Astrocyte (in vitro differentiated cells and primary cell): ENCODE measurements around the gene SGTA. TPM values are rescaled to one million over a fixed set of nuclear protein-coding genes. Genes with fewer than 3 reads are reported as not detected.

Experiments
- DNase-seq: peaks from one replicate; pipeline ENCODE4 v3.0.0-alpha.2; 2010; ENCODE audit warnings: low read depth
- FAIRE-seq: peaks from 2 replicates; lab custom pipeline; 2011; peaks lifted over from hg19 to GRCh38; lab: Jason Lieb, UNC
- H2AFZ ChIP-seq: 2 replicates; pipeline ENCODE4 v1.6.0; 2012; ENCODE audit warnings: low read depth, low read length, inconsistent platforms
- H3K27ac ChIP-seq: 2 replicates; pipeline ENCODE4 v1.5.1; 2011; ENCODE audit warnings: low read depth, low read length, inconsistent platforms
- H3K27me3 ChIP-seq: 2 replicates; pipeline ENCODE4 v1.6.0; 2011; ENCODE audit warnings: low read length, inconsistent platforms; ENCODE audit not compliant: insufficient read depth
- H3K36me3 ChIP-seq: 2 replicates; pipeline ENCODE4 v1.5.1; 2011; ENCODE audit warnings: low read length, inconsistent platforms; ENCODE audit not compliant: insufficient read depth
- H3K4me1 ChIP-seq: 2 replicates; pipeline ENCODE4 v1.5.1; 2011; ENCODE audit warnings: low read length, inconsistent platforms; ENCODE audit not compliant: insufficient read depth
- H3K4me2 ChIP-seq: 2 replicates; pipeline ENCODE4 v1.6.0; 2012; ENCODE audit warnings: low read length, inconsistent platforms
- H3K4me3 ChIP-seq: 2 replicates; pipeline ENCODE4 v1.5.1; 2011; ENCODE audit warnings: low read depth, mild to moderate bottlenecking, low read length, inconsistent platforms; ENCODE audit not compliant: insufficient read depth
- H3K79me2 ChIP-seq: 2 replicates; pipeline ENCODE4 v1.6.0; 2012; ENCODE audit warnings: mild to moderate bottlenecking, low read length, inconsistent platforms; ENCODE audit not compliant: insufficient read depth
- H3K9ac ChIP-seq: 2 replicates; pipeline ENCODE4 v1.6.0; 2012; ENCODE audit warnings: mild to moderate bottlenecking, low read length, inconsistent platforms
- H3K9me3 ChIP-seq: 2 replicates; pipeline ENCODE4 v1.5.1; 2012; ENCODE audit warnings: low read depth, mild to moderate bottlenecking, low read length, inconsistent platforms; ENCODE audit not compliant: insufficient read depth
- H4K20me1 ChIP-seq: 2 replicates; pipeline ENCODE4 v1.6.0; 2012; ENCODE audit warnings: low read length, inconsistent platforms; ENCODE audit not compliant: insufficient read depth
- H3K27ac Mint-ChIP-seq: one replicate; pipeline ENCODE4 v1.8.0; 2021; ENCODE audit warnings: mild to moderate bottlenecking, mixed read lengths; ENCODE audit not compliant: unreplicated experiment
- H3K27me3 Mint-ChIP-seq: one replicate; pipeline ENCODE4 v1.8.0; 2021; ENCODE audit warnings: low read depth, mixed read lengths; ENCODE audit not compliant: unreplicated experiment
- H3K36me3 Mint-ChIP-seq: one replicate; pipeline ENCODE4 v1.8.0; 2021; ENCODE audit warnings: low read depth, mixed read lengths; ENCODE audit not compliant: unreplicated experiment
- H3K4me1 Mint-ChIP-seq: one replicate; pipeline ENCODE4 v1.8.0; 2021; ENCODE audit warnings: low read depth, mixed read lengths; ENCODE audit not compliant: unreplicated experiment
- H3K4me3 Mint-ChIP-seq: one replicate; pipeline ENCODE4 v1.8.0; 2021; ENCODE audit warnings: mild to moderate bottlenecking, moderate library complexity, mixed read lengths; ENCODE audit not compliant: unreplicated experiment
- H3K9me3 Mint-ChIP-seq: one replicate; pipeline ENCODE4 v1.8.0; 2021; ENCODE audit warnings: mild to moderate bottlenecking, mixed read lengths; ENCODE audit not compliant: unreplicated experiment
- CTCF ChIP-seq: IDR thresholded peaks from 2 replicates; pipeline ENCODE4 v1.5.1; 2011; ENCODE audit warnings: low read depth, mild to moderate bottlenecking, inconsistent platforms, low read length, moderate library complexity; ENCODE audit not compliant: insufficient read depth
- EZH2 ChIP-seq: IDR thresholded peaks from 2 replicates; pipeline ENCODE4 v1.6.1; 2012; ENCODE audit warnings: mild to moderate bottlenecking, low read length, inconsistent platforms; ENCODE audit not compliant: insufficient read depth
- total RNA-seq: library from RNA; stranded (reverse); gene quantifications from 2 replicates; pipeline ENCODE4 v1.2.1, GENCODE V29; 2021

Gene SGTA
- total RNA-seq, 1 donor from 2014 or later = 76.1 TPM

- H3K4me3 Mint-ChIP-seq = no peak overlapping the region
- H3K27me3 Mint-ChIP-seq = no peaks in the 10 kb centered on the region
- no peaks in the 10 kb centered on the region for H3K4me1 Mint-ChIP-seq
- TF ChIP-seq EZH2 = no peak
- TF ChIP-seq CTCF = no peak
- peaks cover 13% of the 10 kb centered on the region for H3K36me3 ChIP-seq
- H3K9me3 ChIP-seq = no peaks in the 10 kb centered on the region
- H3K9ac ChIP-seq = no peak overlapping the region
- DNase-seq (no peak), FAIRE-seq (no peak)
- H3K27ac Mint-ChIP-seq = no peak overlapping the region
- no peaks in the 10 kb centered on the region for H3K9me3 Mint-ChIP-seq
- H3K4me3 ChIP-seq = no peak overlapping the region
- no peak overlapping the region for H3K27ac ChIP-seq
- no peaks in the 10 kb centered on the region for H3K27me3 ChIP-seq
- peaks cover 4% of the 10 kb centered on the region for H3K79me2 ChIP-seq
- peaks cover 12% of the 10 kb centered on the region for H3K36me3 Mint-ChIP-seq
- H3K4me1 ChIP-seq = no peaks in the 10 kb centered on the region
- peaks cover 3% of the 10 kb centered on the region for H4K20me1 ChIP-seq
- no peak overlapping the region for H2AFZ ChIP-seq
- H3K4me2 ChIP-seq = no peak overlapping the region
These were observed 15.1 kb upstream of the SGTA start for GRCh38 chr19:2798158-2798685.

DNA sequence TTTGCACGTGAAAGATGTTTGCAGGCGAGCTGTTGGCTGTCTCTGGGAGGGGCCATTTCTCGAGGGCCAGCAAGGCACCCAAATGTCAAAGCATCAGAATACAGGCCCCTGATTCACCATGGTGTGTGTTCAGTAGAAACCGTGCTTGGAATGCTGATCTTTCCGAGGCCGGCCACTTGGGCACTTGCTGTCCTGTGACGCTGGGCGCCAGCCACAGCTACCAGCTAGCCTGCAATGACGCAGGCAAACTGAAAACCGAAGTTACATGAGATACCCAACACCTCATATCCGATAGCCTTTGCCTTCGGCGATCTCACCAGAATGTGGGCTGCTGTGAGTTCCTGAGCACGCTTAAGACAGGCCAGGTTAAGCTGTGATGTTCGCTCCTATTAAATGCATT, 14.2 kb upstream of the SGTA start:
- Mint-ChIP-seq H3K36me3 (peaks cover 8% of the 10 kb centered on the region), H3K27ac (no peak overlapping the region), H3K9me3 (no peaks in the 10 kb centered on the region), H3K27me3 (no peaks in the 10 kb centered on the region), H3K4me3 (no peak overlapping the region), H3K4me1 (no peaks in the 10 kb centered on the region)
- TF ChIP-seq CTCF = no peak
- no peak for TF ChIP-seq EZH2
- Histone ChIP-seq H3K27me3 (no peaks in the 10 kb centered on the region), H3K4me1 (no peaks in the 10 kb centered on the region), H2AFZ (no peak overlapping the region), H3K36me3 (peaks cover 13% of the 10 kb centered on the region), H3K9ac (no peak overlapping the region), H3K27ac (no peak overlapping the region), H3K9me3 (no peaks in the 10 kb centered on the region), H4K20me1 (peaks cover 3% of the 10 kb centered on the region), H3K4me3 (no peak overlapping the region), H3K79me2 (peaks cover 7% of the 10 kb centered on the region), H3K4me2 (no peak overlapping the region)
- no peak for FAIRE-seq
- no peak for DNase-seq

DNA sequence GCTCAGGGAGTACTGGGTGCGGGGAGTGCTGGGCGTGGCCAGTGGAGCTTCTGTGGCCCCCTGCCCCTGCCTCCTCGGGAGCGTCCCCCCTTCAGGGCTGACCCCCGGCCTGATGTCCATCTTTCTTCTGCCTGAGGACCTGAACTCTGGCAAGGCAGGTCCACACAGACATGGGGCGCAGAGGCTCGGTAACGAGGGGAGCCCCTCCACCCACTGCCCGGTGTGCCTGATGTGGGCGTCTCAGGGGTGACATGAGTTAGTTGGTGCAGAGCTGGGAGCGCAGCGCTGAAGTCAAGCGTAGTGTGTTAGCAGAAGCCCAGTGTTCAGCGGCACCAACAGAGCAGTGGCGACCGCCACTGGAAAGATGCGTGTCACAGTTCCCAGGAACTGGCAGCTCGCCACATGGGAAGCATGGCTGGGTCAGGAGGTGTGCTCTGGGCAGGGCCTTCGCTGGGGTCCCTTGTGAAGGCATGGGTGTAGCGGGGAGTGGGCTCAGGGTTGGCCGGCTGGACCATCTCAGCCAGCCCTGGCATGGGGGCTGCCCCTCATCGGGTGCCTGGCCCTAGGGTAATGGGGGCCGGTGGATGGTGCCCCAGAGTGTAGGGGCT, 13.7 kb upstream of the SGTA start:
- H3K36me3 Mint-ChIP-seq = peaks cover 8% of the 10 kb centered on the region
- Histone ChIP-seq H3K4me3 (no peak overlapping the region), H3K9ac (no peak overlapping the region), H3K27me3 (no peaks in the 10 kb centered on the region), H3K9me3 (no peaks in the 10 kb centered on the region), H3K4me1 (no peaks in the 10 kb centered on the region), H3K27ac (no peak overlapping the region), H2AFZ (no peak overlapping the region), H3K79me2 (peaks cover 7% of the 10 kb centered on the region), H4K20me1 (peaks cover 3% of the 10 kb centered on the region), H3K36me3 (peaks cover 13% of the 10 kb centered on the region), H3K4me2 (no peak overlapping the region)
- FAIRE-seq = no peak
- TF ChIP-seq EZH2 = no peak
- no peak for TF ChIP-seq CTCF
- H3K4me3 Mint-ChIP-seq = no peak overlapping the region
- no peak for DNase-seq
- H3K27ac Mint-ChIP-seq = no peak overlapping the region
- H3K4me1 Mint-ChIP-seq = no peaks in the 10 kb centered on the region
- H3K9me3 Mint-ChIP-seq = no peaks in the 10 kb centered on the region
- H3K27me3 Mint-ChIP-seq = no peaks in the 10 kb centered on the region
